GM18498 (cell line): Measurements from ENCODE around the gene LAMB4.
A peak's percentile ranks its signal among the peaks of the same experiment; 100 is the strongest.

Experiments used
- ATAC-seq: cut with Tn5 transposase; IDR thresholded peaks from one replicate; pipeline ENCODE4 v1.9.1; 2021; ENCODE audit warnings: mild to moderate bottlenecking, moderate library complexity; ENCODE audit not compliant: unreplicated experiment

Gene LAMB4

GRCh38 chr7:108079648-108080591 lies 50.2 kb downstream of the LAMB4 start:
- ATAC-seq: no peak

GRCh38 chr7:108079276-108079647 lies 50.9 kb downstream of the LAMB4 start:
- ATAC-seq: no peak

- no peak for ATAC-seq
Measured at GRCh38 chr7:108078691-108079090, 51.5 kb downstream of the LAMB4 start.

- ATAC-seq: no peak
Measured at GRCh38 chr7:108078211-108078673, 51.9 kb downstream of the LAMB4 start.

DNA sequence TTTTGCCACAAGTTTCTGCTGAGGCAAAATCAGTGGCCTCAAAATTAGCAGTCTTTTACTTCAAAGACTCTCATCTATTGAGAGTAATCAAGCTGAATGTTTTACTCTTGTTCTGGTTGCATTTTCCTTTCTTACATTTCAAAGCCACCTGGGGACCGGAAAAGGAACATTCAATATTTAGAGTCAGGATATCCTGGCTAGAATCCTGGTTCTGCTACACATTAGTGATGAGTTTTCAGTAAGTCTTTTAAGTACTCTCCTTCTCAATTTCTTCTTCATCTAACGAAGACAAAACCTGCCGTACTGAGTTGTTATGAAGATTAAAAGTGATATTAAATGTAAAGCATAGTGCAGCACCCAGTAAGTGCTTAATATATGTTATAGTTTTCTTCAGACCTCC lies 52.5 kb downstream of the LAMB4 start:
- no peak for ATAC-seq

DNA sequence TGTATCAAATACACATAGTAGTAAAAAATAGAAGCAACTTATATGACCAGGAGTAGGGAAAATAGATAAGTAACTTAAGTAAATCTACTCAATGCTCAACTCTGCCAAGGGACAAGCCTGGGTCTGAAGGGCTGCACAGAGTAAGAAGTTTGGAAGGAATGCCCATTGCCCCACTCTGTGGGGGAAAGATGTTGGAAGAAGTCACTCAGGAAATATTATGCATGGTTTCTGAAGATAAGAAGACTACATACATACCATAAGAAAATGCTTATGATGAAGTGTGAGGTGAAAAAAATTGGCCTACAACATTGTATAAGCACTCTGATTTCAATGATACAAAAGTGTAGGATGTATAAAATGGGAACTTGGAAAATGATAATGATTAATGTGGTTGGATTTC lies 54.0 kb downstream of the LAMB4 start:
- no peak for ATAC-seq

GRCh38 chr7:108073305-108074070 lies 56.7 kb downstream of the LAMB4 start:
- ATAC-seq: no peak

DNA sequence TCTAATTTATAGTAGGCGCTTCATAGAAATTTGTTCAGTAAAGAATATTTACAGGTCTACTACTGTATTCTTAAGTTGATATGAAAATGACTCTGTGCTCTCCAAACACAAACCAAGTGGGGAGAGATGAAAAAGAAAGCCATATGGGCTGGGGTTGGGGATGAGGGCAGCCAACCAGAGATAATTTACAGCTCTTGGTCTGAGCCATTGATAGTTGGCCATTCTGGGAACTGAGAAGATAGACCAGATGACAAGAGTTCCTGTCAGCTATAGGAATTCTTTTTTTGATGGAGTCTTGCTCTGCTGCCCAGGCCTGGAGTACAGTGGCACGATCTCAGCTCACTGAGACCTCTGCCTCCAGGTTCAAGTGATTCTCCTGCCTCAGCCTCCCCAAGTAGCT lies 57.4 kb downstream of the LAMB4 start:
- no peak for ATAC-seq

DNA sequence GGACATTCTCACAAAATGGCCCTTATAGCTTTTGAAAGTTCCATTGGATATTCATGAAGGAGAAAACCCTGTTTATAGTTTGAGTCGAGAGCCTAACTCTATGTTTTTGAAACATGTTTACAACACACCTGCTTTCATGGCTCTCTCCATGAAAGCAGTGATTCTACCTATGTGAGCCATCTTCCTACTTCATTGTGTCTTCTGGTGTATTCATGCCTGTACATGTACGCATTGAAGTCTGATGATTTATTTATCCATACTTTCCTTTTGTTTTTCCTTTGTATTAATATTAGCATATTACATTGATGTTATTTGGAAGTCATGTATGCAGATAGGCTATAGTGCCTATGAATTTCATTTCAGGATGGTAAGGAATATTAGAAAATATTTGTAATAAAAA lies 58.0 kb downstream of the LAMB4 start:
- ATAC-seq: no peak

GRCh38 chr7:108071551-108071950 lies 58.6 kb downstream of the LAMB4 start:
- ATAC-seq: no peak

DNA sequence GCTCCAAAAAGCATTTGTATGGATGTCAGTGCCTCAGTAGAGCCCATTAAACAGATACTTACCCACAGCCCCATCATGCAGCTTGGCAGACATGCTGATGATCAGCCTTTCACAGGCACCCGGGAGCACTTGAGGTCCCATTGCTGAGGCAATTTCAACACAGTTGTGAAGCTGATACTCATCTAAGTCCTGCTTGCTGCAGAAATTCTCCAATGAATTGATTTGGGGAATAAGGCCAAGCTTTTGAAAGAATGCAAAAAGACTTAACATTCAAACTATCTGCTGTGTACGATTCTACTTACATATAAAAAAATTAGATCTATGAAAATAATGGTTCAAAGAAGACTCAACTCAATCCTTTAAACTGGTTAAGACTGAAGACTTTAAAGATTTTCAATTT lies 60.5 kb downstream of the LAMB4 start:
- no peak for ATAC-seq

DNA sequence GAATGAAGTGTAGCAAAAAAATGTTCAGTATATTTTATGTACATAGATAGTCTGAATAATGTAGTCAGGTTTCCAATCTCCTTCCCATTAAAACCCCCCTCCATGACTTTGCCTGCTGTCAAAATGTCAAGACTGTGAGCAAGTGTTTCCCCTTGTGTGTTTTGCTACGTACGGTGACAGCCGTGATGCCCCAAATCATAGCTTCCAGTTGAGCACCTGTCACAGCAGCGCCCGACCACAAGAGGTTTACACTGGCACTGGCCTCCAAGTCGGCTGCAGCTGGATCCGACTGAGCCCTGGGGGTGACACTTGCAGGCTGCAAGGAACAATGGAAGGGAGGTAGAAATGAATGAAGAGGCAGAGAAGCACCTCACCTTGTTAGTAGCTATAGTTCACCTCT lies 62.3 kb downstream of the LAMB4 start:
- ATAC-seq: no peak

DNA sequence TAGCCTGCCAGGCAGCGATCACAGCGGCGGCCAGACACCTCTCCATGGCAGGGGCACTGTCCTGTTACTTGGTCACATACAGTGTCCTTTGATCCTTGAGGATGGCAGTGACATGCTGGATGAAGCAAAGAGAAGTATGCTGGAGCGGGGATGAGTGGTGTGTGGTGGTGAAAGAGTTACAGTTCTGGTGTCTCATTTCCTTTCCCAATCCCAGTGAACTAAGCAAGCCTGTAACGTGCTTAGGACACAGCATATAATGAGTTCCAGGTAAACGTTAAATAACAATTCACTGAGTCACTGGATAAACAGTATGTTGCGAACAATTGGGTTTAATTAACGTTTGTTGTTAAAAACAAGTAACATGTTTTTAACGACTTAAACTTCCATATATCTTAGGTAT lies 63.7 kb downstream of the LAMB4 start:
- ATAC-seq: no peak

GRCh38 chr7:108063520-108063933 lies 66.6 kb downstream of the LAMB4 start:
- ATAC-seq: peak; percentile 84

DNA sequence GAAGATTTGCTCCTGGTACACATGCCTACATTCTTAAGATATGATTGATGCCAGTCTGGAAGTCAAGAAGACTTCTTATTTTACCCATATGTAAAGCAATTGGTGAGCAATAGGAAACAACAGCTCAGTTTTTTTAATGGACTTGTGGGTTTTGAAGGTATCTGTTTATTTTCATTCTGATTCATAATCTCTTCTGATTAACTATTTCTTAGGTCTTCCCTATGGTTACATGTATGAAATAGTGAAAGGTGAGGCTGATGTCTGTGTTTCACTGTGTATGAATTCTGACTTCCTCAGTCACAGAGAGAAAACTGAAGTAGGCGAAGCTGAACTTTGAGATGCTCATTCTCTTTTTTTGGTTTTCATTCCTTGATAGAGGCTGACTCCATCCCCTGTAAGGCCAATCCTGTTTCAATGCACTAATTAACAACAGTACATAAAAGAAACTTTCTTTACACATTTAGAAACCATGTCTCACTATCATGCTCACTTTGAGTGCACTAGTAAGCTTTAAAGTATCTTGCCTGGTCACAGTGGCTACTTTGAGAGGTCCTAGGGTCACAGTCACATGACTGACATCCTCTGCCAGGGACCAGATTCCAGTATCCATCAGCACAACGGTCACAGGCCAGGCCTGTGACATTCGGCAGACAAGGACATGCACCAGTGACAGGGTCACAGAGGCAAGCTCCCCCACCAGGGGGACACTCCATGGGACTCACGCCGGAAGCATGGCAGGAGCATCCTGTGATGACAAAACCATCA lies 67.7 kb downstream of the LAMB4 start:
- no peak for ATAC-seq

- no peak for ATAC-seq
Measured at GRCh38 chr7:108059526-108059925, 70.6 kb downstream of the LAMB4 start.

- ATAC-seq: no peak
Measured at GRCh38 chr7:108057951-108058481, 72.1 kb downstream of the LAMB4 start.

DNA sequence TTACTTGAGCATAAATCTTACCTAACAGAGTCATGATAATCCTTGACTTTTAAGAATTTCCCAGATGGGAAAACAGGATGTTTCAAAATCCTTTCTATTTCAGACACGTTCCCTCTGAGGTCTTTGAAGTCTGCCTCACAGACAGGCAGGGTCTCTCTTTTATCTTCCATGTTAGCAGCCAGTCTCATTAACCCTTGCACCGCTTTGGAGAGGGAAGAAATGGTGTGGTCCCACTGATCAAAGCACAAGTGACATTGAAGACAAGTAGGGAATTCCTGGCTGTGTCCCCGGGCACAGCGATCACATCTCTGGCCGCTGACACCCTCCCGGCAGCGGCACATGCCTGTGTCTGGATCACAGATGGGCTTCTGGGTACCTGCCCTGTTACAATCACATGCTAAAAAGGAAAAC lies 74.5 kb downstream of the LAMB4 start:
- ATAC-seq: no peak

DNA sequence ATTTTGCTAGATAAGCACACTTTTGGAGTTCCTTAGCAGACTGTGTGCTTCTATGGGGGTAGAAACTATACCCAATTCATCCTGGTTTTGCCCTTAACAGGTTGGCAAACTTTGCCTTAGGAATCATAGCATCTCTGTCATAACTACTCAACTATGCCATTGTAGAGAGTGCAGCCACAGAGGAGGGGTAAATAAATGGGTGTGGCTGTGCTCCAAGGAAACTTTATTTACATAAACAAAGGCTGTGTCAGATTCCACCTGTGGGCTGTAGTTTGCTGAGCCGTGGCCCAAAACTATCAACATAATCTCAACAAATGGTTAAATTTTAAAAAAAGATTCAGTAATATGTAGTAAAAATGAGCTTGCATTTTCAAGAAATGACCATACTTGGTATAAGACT lies 75.6 kb downstream of the LAMB4 start:
- ATAC-seq: no peak

GRCh38 chr7:108053250-108053649 lies 76.9 kb downstream of the LAMB4 start:
- ATAC-seq: no peak

DNA sequence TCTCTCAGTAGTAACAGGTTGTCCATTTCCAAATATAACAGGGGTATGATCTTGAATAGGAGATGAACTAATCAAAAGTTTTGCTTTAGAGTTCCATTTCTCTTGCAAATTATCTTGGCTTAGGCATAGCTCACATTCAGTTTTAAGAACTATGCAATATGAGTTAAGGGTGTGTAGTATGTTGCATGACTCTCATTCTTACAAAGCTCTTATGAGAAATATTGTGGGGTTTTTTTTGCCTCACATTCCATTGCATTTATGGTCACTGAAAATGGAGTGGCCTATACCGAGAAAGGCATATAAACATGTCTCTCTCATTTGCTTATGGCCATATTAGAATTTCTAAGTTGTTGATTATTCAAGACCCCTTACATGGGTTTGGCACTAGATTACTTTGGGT lies 78.7 kb downstream of the LAMB4 start:
- no peak for ATAC-seq
